Activated CD4-positive, alpha-beta T cell treated with anti-CD3 and anti-CD28 coated beads for 4 hours (primary cell): Measurements from ENCODE around the gene CDKN1A.

Experiments
- DNase-seq, 2 donors: peaks; one replicate each; pipeline ENCODE4 v3.0.0-alpha.2; 2020

The CDKN1A gene

DNA sequence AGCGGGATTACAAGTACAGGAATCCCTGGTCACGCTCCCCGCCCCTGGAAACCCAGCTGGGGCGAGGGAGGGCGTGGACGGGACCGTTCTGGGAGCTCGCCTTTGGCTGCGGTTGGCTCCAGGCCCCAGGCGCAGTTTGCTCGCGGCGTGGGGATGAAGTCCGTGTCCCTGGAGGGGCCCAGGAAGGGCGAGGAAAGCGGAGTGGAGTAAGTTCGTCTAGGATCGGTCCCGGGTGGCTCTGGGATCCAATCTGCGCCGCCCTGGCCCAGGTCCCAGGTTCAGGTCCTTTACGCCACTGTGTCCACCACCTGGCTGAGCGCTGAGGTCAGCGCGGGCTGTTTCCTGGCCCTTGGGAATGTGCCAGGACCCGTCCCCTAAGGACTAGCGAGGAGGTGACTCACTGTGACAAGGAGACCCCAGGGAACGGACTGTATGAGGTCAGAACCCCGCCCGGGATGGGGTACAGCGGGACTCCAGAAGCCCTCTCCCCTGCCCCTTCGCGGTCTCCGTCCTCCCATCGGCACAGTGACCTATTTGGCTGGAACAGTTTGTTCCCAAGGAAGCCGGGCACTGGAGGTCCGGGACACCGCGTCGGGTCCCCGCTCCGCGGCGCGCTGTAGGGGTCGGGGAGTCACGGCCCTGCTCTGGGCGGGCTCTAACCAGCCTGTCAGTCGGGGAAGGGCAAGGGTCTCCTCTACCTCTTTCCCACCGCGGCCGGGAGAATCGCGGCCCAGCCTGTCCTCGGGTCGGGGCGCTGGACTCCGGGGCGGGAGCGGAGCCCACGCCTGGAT is 724 bp downstream of the CDKN1A start:
- DNase-seq, result peak in 1 of 2 donors; percentile 18

DNA sequence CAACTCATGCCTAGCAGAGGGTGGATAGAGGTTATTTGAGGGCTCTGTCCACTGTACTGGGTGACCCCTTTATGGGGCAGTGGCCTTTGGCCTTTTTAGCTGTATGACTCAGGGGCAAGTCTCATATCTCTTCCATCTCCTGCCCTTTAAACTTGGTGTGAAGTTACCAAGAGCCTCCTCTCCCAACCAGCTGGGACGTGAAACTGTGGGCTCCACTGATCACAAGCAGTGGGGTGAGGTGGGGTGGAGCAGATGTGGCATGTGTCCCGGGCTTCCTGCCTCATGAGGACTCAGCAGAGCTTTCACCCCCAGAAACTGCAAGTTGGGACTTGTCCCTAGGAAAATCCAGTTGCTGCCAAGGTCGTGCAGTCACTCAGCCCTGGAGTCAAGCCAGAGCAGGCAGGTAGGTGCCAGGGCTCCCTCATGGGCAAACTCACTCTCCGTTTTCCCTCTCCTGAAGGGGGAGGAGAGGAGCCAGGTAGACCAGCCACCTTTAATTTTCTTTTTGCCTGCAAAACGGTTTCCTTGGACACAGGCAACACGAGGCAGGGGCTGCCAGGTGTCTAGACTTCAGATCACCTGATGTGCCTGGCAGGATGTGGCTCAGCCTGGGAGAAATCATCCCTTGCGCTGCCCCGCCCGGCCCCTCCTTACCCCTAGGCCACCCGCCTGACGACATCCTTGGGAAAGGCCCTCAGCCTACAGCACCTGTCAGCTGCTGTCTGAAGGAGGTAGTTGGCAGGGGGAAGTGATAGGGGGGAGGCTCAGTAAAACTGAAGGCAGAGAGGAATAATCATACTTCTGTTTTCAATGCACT is 4.0 kb downstream of the CDKN1A start:
- peak; percentile 68 to 74 for DNase-seq

DNA sequence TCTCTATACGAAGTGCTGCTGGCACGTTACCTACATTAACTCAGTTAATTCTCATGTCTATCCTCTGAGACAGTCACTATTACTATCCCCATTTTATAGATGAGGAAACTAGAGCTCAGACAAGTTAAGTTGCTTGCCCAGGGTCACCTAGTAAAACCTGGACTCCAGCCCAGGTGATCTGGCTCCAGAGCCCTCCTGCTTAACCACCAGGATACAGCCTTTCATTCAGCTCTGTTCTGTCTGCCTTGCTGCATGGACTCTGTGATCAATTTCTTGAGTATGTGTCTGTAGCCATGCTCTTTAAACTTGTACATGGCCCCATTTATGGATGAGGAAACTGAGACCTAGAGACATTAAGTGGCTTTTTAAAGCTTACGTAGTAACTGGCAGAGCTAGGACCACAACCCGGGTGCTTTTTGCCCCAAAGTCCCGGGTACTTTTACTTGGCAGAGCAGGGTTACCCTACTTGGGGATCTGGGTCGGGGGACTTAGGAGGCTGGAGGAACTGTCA is 4.7 kb downstream of the CDKN1A start:
- no peak for DNase-seq

DNA sequence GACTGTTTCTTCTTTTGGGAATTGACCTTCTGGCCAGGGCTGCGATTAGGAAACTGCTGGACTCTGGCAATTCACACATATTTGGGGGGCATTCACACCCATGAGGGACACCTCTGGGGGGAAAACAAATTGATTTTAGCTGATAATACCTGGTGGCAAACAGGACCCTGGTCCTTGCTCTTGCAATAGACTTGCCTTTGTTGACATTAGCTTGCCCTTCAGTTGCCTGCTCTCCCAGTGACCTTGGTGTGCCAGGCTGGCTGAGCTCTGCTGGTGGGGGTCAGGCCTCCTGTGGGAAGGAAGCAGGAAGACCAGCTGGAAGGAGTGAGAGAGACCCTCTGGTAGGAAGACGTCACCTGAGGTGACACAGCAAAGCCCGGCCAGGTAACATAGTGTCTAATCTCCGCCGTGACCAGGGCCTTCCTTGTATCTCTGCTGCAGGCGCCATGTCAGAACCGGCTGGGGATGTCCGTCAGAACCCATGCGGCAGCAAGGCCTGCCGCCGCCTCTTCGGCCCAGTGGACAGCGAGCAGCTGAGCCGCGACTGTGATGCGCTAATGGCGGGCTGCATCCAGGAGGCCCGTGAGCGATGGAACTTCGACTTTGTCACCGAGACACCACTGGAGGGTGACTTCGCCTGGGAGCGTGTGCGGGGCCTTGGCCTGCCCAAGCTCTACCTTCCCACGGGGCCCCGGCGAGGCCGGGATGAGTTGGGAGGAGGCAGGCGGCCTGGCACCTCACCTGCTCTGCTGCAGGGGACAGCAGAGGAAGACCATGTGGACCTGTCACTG is 5.3 kb downstream of the CDKN1A start:
- no peak for DNase-seq

DNA sequence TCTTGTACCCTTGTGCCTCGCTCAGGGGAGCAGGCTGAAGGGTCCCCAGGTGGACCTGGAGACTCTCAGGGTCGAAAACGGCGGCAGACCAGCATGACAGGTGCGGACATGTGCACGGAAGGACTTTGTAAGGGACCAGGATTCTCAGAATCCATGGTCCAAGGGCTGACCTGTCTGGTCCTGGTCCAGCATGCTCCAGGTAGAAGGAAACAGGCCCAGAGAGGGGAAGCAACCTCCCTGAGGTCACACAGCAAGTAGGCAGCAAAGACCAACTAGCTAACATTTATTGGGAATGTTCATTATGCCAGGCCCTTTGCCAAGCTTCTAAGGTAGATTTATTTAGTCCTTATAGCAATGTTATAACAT is 5.9 kb downstream of the CDKN1A start:
- DNase-seq, result no peak

DNA sequence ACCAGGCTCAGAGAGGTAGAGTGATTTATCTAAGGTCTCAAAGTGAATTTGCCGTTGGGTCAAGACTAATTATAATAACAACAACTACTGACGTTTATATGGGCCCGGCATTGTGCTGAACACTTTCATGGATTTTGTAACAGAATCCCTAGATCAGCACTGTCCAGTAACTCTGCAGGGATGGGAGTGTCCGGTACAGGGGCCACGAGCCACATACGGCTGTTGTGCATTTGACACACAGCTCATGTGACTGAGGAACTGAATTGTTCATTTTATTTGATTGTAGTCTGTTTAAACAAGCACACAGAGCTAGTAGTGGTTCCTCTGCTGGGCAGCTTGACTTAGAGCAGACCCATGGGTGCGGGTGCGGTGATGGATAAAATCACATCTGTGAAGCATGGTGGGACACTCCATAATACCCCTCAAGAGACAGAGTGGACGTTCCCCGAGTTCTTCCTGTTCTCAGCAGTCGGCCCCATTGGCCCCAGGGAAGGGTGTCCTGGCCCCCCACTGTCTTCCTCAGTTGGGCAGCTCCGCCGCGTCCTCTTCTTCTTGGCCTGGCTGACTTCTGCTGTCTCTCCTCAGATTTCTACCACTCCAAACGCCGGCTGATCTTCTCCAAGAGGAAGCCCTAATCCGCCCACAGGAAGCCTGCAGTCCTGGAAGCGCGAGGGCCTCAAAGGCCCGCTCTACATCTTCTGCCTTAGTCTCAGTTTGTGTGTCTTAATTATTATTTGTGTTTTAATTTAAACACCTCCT is 6.8 kb downstream of the CDKN1A start:
- DNase-seq, result no peak

DNA sequence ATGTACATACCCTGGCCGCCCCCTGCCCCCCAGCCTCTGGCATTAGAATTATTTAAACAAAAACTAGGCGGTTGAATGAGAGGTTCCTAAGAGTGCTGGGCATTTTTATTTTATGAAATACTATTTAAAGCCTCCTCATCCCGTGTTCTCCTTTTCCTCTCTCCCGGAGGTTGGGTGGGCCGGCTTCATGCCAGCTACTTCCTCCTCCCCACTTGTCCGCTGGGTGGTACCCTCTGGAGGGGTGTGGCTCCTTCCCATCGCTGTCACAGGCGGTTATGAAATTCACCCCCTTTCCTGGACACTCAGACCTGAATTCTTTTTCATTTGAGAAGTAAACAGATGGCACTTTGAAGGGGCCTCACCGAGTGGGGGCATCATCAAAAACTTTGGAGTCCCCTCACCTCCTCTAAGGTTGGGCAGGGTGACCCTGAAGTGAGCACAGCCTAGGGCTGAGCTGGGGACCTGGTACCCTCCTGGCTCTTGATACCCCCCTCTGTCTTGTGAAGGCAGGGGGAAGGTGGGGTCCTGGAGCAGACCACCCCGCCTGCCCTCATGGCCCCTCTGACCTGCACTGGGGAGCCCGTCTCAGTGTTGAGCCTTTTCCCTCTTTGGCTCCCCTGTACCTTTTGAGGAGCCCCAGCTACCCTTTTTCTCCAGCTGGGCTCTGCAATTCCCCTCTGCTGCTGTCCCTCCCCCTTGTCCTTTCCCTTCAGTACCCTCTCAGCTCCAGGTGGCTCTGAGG is 7.6 kb downstream of the CDKN1A start:
- DNase-seq, result no peak

DNA sequence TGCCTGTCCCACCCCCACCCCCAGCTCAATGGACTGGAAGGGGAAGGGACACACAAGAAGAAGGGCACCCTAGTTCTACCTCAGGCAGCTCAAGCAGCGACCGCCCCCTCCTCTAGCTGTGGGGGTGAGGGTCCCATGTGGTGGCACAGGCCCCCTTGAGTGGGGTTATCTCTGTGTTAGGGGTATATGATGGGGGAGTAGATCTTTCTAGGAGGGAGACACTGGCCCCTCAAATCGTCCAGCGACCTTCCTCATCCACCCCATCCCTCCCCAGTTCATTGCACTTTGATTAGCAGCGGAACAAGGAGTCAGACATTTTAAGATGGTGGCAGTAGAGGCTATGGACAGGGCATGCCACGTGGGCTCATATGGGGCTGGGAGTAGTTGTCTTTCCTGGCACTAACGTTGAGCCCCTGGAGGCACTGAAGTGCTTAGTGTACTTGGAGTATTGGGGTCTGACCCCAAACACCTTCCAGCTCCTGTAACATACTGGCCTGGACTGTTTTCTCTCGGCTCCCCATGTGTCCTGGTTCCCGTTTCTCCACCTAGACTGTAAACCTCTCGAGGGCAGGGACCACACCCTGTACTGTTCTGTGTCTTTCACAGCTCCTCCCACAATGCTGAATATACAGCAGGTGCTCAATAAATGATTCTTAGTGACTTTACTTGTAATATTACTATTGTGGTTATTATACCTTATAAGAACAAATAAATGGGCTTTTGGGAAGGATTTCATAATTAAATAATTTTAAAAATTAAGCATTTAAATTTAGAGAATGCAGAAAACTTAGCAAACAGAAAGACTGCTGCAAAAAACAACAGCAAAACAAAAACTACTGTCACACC is 8.4 kb downstream of the CDKN1A start:
- DNase-seq, result no peak

DNA sequence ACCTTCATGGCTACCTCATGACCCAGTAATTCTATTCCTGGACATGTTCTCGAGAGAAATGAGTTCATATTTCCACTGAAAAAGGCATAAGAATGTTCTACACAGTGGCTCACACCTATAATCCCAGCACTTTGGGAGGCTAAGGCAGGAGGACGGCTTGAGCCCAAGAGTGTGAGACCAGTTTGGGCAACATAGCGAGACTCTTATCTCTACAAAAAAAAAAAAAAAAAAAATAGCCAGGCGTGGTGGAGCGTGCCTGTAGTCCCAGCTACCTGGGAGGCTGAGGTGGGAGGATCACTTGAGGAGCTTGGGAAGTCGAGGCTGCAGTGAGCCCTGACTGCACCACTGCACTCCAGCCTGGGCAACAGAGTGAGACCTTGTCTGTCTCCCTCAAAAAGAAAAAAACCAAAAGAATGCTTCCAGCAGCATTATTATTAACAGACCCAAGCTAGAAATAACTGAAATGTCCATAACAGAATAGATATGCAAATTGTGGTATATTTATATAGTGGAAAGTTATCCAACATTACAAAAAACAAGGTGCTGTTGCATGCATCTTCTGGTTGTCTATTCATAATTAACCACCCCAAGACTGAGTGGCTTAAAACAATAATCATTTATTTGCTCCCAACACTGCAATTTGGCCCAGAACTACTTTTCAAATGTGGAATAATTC is 9.7 kb downstream of the CDKN1A start:
- no peak for DNase-seq

DNA sequence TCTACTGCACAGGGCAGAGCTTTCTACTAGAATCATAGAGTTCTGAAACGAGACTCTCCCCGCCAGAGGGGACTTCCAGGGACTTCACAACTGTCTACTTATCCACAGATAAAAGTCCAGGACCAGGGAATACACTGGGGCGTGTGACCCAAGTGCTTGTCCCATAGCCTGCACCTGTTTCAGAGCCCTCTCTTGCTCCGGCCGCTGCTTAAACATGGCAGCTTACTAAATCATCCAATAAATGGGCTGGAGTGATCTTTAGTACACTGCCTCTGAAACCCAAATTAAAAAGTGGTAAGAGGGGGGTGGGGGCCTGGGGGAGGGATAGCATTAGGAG is 10.2 kb downstream of the CDKN1A start:
- no peak for DNase-seq

DNA sequence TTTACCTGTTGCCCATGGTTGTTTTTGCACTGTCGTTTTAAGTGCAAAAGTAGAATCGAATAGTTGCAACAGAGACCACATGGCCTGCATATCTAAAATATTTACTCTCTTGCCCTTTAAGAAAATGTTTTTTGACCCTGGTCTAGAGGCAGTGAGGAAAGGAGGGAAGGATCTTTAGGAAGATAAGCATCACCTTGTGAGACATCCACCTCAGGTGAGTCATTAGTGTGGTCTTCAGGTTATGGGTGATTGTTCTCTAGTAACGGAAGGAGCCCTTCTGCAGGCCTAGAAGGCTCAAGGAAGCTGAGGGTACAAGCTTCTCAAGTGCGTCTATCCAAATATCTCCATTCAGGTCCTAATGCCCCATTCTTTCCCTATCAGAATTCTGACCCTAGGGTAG is 12.5 kb downstream of the CDKN1A start:
- DNase-seq, result no peak

DNA sequence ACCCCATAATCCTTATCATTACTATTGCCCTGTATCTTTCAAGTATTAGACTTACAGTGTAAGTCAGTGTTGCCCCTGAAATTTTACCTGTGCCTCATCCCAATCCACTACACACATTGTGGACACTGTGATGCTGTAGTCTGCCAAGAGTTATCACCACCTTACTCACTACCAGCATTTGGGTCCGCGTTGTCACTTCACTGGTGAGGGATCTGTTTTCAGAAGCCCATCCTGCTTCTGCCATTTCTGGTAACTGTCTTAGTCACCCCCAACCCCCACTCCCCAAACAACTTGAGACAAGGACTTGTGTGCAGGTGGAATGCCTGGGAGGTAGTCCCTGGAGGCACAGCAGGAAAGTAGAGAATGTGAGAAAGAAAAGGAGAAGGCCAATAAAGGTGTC is 13.1 kb downstream of the CDKN1A start:
- DNase-seq, result no peak

DNA sequence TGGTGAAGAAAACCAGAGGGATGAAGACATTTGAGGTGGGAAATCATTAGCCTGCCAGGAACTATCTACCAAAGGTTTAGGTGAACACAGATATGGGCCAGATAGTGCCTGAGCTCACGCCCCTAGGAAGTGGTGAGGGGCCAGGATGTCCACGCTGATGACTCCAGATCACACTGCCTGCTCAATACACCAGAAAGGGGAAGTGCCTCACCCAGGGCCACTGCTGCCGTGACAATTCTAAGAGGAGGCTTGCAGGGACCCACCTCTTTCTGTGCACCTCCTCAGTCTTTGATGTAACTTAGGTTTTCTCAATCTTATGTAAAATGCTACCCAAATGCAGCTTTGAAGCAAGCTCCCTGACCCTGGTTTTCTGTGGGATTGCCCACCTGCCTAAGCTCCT is 13.7 kb downstream of the CDKN1A start:
- no peak for DNase-seq

DNA sequence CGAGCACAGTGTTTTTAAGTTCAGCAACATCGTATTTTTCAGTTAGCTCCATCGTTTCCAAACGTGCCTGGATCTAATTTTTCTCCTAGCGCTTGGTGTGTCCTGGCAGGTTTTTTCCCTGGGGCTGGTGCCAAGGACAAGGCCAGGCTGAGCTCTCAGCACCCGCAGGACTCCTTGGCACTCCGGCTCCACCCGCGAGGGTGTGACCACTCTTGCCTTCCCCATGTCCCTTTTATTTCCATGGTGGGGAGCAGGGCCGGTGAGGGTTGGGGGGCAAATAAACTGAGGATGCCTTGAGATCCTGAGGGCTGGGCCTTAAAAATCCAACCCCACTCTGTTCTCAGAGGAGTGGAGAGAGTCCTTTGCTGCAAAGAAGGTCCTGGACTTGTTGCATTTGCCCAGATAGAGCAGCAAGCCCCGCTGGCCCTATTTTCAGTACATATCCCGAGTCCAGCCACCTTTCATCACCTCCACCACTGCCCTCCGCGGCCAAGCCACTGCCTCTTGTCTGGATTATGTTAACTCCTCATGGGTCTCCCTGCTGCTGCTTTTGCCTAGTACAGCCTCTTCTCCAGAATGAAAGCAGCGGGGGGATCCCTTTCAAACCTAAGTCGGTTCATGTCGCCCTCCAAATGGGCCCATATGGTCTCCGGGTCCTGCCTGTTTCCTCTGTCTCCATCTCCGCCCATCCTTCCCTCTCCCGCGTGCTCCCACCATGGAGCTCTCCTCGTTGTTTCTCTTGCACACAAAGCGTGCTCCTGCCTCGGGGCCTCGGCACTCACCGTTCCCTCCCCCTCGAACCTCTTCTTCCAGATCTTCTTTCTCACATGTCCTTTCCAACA is 14.6 kb downstream of the CDKN1A start:
- DNase-seq, result no peak

DNA sequence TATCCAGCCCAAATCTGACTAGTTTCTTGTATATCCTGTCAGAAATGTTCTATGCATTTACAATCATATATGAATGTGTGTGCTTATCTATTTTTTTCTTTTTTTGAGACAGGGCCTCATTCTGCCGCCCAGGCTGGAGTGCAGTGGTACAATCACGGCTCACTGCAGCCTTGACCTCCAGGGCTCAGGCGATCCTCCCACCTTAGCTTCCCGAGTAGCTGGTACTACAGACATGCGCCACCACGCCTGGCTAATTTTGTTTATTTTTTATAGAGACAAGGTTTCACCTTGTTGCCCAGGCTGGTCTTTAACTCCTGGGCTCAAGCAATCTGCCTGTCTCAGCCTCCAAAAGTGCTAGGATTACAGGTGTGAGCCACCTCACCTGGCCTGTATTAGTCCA is 16.1 kb downstream of the CDKN1A start:
- DNase-seq, result no peak

DNA sequence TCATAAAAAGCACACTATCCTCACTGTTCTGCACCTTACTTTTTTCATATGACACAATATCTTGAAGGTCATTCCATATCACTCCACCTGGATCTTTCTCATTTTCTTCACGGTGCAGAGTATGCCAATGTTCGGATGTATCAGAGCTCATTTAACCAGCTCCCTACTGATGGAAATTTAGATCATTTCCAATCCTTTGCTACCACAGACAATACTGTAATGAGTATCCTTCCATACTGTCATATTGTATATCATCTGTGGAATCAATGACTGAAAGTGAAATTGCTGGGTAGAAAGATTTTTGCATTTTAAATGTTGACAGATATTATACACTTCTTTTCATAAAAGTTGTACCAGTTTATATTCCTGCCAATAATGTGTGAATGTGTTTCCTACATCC is 16.9 kb downstream of the CDKN1A start:
- no peak for DNase-seq

DNA sequence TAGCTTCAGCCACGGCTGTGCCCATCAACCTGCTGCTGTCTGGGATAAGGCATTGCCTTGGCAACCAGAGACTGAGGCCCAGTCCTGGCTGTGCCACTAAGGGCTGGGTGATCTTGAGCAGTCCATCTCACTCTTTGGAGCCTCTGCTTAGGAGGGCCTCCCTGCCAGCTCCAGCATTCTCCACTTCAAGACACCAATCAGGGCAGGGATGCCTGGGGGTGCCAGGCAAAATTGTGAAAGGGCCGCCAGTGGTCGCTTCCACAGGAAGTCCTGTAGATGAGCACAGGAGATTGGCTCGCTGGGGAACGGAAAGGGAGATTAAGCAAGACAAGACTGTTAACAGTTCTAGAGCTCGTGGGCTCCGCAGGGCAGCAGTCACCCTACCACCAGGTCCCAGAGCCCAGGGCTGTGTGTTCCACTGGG is 19.0 kb downstream of the CDKN1A start, which contains the start of gene RAB44:
RAB44 (plus strand) TSS at position 346 of the 423 bp plus-strand sequence. CDS start 6,410 bp downstream, outside the sequence.
- DNase-seq, result no peak

DNA sequence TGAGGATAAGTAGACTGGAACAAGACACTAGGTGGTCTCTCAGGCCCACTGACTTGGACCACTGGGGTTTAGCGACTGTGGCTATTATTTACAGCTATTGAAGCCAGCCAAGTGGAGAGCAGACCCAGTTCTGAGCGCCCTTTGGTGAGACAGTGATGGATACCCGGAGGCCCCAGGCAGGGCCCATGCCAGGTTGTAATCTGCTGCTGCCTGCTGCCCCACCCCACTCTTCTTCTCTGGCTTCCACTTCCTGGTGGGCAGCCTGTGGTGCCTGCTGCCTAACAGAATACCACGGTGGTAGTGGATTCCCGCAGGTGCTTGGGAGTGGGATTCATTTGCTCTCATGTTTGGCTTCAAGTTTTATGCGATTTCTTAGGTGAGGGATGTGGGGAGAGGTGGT is 19.7 kb downstream of the CDKN1A start:
- DNase-seq, result no peak

DNA sequence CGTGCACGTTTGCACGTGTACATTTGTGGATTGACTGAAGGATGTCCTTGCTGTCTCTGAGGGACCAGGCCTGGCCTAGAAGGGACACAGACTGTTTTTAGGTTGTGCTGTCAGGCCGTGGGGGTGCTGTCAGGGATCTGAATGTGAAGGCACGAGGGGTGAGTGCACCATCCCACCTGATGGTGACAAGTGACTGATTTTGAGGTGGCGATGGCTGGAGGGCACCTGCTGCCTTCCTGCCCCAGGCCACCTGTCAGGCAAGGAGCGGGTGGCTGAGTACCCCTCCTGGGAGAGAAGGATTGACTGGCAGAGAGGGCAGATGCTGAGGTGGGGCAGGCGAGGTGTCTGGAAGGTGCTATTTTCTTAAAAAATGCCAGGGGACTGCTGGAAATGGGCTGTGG is 20.4 kb downstream of the CDKN1A start:
- DNase-seq, result no peak
